Measurements from ENCODE around the gene SPECC1L. TPM values are rescaled to one million over a fixed set of nuclear protein-coding genes. Genes with fewer than 3 reads are reported as not detected.

SPECC1L gene
- total and polyA plus RNA-seq, 10 donors = 5.0 to 65.4 (median 41.5) TPM

DNA sequence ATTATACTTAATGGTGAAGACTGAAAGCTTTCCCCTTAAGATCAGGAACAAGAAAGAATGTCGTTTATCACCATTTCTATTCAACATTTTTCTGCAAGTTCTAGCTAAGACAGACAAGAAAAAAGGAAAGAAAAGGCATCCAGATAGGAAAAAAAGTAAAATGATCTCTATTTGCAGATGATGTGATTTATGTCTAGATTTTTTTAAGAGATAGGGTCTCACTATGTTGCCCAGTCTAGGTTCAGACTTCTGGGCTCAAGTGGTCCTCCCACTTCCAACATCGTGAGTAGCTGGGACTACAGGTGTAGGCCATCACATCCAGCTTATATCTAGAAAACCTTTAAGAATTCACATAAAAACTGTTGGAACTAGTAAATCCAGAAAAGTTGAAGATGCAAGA is 105.4 kb downstream of the SPECC1L start:
- 87 to 100% (median 88%) methylated on average over 2 of the region's 2 CpGs for WGBS, 5 donors
- no peak overlapping the region for H3K4me3 ChIP-seq
- TF ChIP-seq, protein P1, sequence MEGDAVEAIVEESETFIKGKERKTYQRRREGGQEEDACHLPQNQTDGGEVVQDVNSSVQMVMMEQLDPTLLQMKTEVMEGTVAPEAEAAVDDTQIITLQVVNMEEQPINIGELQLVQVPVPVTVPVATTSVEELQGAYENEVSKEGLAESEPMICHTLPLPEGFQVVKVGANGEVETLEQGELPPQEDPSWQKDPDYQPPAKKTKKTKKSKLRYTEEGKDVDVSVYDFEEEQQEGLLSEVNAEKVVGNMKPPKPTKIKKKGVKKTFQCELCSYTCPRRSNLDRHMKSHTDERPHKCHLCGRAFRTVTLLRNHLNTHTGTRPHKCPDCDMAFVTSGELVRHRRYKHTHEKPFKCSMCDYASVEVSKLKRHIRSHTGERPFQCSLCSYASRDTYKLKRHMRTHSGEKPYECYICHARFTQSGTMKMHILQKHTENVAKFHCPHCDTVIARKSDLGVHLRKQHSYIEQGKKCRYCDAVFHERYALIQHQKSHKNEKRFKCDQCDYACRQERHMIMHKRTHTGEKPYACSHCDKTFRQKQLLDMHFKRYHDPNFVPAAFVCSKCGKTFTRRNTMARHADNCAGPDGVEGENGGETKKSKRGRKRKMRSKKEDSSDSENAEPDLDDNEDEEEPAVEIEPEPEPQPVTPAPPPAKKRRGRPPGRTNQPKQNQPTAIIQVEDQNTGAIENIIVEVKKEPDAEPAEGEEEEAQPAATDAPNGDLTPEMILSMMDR (IDR thresholded peaks at IDR 0.05 in 8 of 11, conservative IDR thresholded peaks at IDR 0.05 in 3 of 11) = no peak
- TF ChIP-seq POLR2A (IDR thresholded peaks at IDR 0.05) (no peak), POLR2AphosphoS5 (IDR thresholded peaks at IDR 0.05) (no peak)
- intact Hi-C loops (cut with DNase I; ENCODE audit: low total_unique reads) = no loop called here
- H3K9me3 ChIP-seq = no peaks in the 10 kb centered on the region
- H3K27ac ChIP-seq = no peak overlapping the region
- H3K4me1 ChIP-seq = peaks cover 0 to 25% (median 0%) of the 10 kb centered on the region in 6 donors
- H3K27me3 ChIP-seq (replicated peaks in 1 of 7) = no peaks in the 10 kb centered on the region
- peaks cover 0 to 86% (median 38%) of the 10 kb centered on the region in 6 donors for H3K36me3 ChIP-seq
- no peak for DNase-seq

DNA sequence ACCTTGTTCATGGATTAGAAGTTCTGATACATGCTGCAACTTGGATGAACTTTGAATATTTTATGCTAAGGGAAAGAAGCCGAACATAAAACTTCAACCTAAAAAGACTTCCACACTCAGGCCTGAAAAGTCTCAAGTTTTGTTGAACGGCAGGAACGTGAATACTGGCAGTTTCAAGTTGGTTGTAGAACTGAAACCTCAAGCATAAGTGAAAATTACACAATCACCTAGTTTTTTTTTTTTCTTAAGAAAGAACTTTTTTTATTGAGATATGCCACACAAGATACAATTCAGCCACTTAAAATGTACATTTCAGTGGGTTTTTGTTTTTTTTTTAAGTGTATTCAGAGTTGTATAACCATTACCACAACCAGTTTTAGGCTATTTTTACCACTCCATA is 106.0 kb downstream of the SPECC1L start:
- H3K36me3 ChIP-seq = peaks cover 0 to 83% (median 32%) of the 10 kb centered on the region in 6 donors
- H3K9me3 ChIP-seq = no peaks in the 10 kb centered on the region
- peaks cover 0 to 25% (median 0%) of the 10 kb centered on the region in 6 donors for H3K4me1 ChIP-seq
- H3K27me3 ChIP-seq (replicated peaks in 1 of 7) = no peaks in the 10 kb centered on the region
- H3K27ac ChIP-seq = no peak overlapping the region
- no peak for DNase-seq
- 43 to 73% (median 57%) methylated on average over 3 of the region's 3 CpGs for WGBS, 5 donors
- intact Hi-C loops (cut with DNase I; ENCODE audit: low total_unique reads) = no loop called here
- no peak overlapping the region for H3K4me3 ChIP-seq
- TF ChIP-seq, protein P1 (IDR thresholded peaks at IDR 0.05 in 8 of 11, conservative IDR thresholded peaks at IDR 0.05 in 3 of 11) = no peak
- TF ChIP-seq POLR2AphosphoS5 (IDR thresholded peaks at IDR 0.05) = no peak
- TF ChIP-seq POLR2A (IDR thresholded peaks at IDR 0.05) = no peak

DNA sequence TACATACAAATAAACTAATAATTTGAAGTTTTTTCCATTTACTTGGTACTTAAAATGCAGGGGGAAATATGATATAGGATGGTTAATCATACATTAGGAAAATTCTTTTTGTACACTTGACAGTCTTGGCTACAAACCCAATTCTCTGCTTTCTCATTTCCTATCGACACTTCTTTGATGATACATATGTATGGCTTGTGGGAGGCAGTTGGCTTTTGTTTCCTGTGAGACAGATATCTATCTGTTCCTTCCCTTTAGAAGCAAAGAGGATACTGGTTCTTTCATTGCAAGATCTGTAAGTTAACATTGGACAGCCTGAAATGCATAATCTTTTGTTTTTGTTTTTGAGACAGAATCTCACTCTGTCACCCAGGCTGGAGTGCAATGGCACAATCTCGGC is 108.9 kb downstream of the SPECC1L start:
- Histone ChIP-seq H3K27me3 (replicated peaks in 1 of 7) (no peaks in the 10 kb centered on the region), H3K27ac (no peak overlapping the region), H3K36me3 (peaks cover 0 to 75% (median 24%) of the 10 kb centered on the region in 6 donors), H3K9me3 (no peaks in the 10 kb centered on the region), H3K4me1 (peaks cover 0 to 32% (median 0%) of the 10 kb centered on the region in 6 donors), H3K4me3 (no peak overlapping the region)
- no peak for TF ChIP-seq POLR2A (IDR thresholded peaks at IDR 0.05)
- TF ChIP-seq POLR2AphosphoS5 (IDR thresholded peaks at IDR 0.05) = no peak
- TF ChIP-seq, protein P1 (IDR thresholded peaks at IDR 0.05 in 8 of 11, conservative IDR thresholded peaks at IDR 0.05 in 3 of 11) = no peak
- DNase-seq = no peak
- WGBS, 5 donors = 29 to 53% (median 44%) methylated on average over 2 of the region's 2 CpGs
- intact Hi-C loops (cut with DNase I; ENCODE audit: low total_unique reads) = no loop called here

DNA sequence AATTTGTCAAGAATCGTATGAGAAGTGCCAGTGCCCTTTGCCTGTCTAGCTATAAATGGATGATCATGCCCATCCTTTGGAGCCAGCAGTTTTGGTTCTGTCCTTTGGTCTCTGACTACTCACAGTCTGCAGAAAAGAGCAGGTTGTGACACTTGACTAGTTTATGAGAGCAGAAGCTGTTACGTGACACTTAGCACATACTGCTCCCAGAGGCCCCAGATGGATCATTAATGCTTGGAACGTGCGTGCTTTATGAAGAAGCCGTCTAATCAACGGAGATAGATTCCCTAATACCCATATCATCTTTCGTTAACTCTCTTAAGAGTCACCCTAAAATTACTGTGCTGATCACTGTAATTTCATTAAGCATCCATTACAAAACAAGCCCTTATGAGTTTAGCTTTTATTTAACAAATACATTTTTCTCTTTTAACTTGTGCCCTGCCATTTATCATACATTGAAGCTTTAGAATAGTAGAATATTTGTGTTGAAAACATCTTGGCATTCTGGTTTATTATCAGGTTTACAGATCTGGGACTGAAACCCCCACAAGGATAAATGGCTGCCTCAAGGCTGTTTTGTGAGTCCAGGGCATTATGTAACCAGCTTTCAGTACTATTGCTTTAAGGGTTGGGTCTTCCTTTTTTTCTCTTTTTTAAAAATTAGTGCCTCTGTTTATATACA is 109.7 kb downstream of the SPECC1L start:
- intact Hi-C loops (cut with DNase I; ENCODE audit: low total_unique reads) = no loop called here
- Histone ChIP-seq H3K4me3 (no peak overlapping the region), H3K27me3 (replicated peaks in 1 of 7) (no peaks in the 10 kb centered on the region), H3K4me1 (peaks cover 0 to 32% (median 0%) of the 10 kb centered on the region in 6 donors), H3K36me3 (peaks cover 0 to 69% (median 21%) of the 10 kb centered on the region in 6 donors), H3K9me3 (no peaks in the 10 kb centered on the region), H3K27ac (no peak overlapping the region)
- TF ChIP-seq POLR2AphosphoS5 (IDR thresholded peaks at IDR 0.05) (no peak), POLR2A (IDR thresholded peaks at IDR 0.05) (no peak)
- TF ChIP-seq, protein P1 (IDR thresholded peaks at IDR 0.05 in 8 of 11, conservative IDR thresholded peaks at IDR 0.05 in 3 of 11) = no peak
- DNase-seq = no peak
- 79 to 93% (median 88%) methylated on average over 7 of the region's 7 CpGs for WGBS, 5 donors
